Renal cortical epithelial cell (primary cell): ENCODE results near the gene SMG9. TPM values are rescaled to one million over a fixed set of nuclear protein-coding genes. Genes with fewer than 3 reads are reported as not detected.
"Not testable (repeated sequence)": the region's sequence is repeated elsewhere in the genome, so short reads cannot be mapped to it uniquely, and the experiment has no call there.

ENCODE experiments used
- DNase-seq: peaks from one replicate; pipeline ENCODE4 v3.0.0-alpha.2; 2011; ENCODE audit warnings: low read depth
- total RNA-seq: library from RNA; depleted of rRNA; stranded (reverse); fragments of >200 nt; gene quantifications from 2 replicates; pipeline ENCODE4 v1.2.3, GENCODE V29; 2014

Gene SMG9
- total RNA-seq, 1 donor from 2014 or later = 9.9 TPM

GRCh38 chr19:43692877-43693276 is 61.9 kb downstream of the SMG9 start:
- DNase-seq = no peak

- DNase-seq = no peak
These were observed 62.4 kb downstream of the SMG9 start for GRCh38 chr19:43692385-43692784.

- no peak for DNase-seq
These were observed 63.0 kb downstream of the SMG9 start for GRCh38 chr19:43691755-43692154.

- no peak for DNase-seq
These were observed 63.9 kb downstream of the SMG9 start for GRCh38 chr19:43690890-43691289.

GRCh38 chr19:43690444-43690843 is 64.3 kb downstream of the SMG9 start:
- no peak for DNase-seq

GRCh38 chr19:43688059-43688701 is 66.6 kb downstream of the SMG9 start:
- no peak for DNase-seq

- DNase-seq = no peak
These were observed 67.1 kb downstream of the SMG9 start for GRCh38 chr19:43687660-43687997.

GRCh38 chr19:43684326-43684725 is 70.4 kb downstream of the SMG9 start:
- DNase-seq = no peak

- DNase-seq = no peak
These were observed 70.9 kb downstream of the SMG9 start for GRCh38 chr19:43683905-43684304.

GRCh38 chr19:43682824-43683661 is 71.7 kb downstream of the SMG9 start:
- DNase-seq = no peak

- DNase-seq = not testable (repeated sequence)
These were observed 72.5 kb downstream of the SMG9 start for GRCh38 chr19:43682269-43682668.

- no peak for DNase-seq
These were observed 72.9 kb downstream of the SMG9 start for GRCh38 chr19:43681821-43682220.

- no peak for DNase-seq
These were observed 76.1 kb downstream of the SMG9 start for GRCh38 chr19:43678512-43679261.

Other genes with a start within 250 kb of the SMG9 start
- gene ETHE1, start 227.8 kb downstream of the SMG9 start, total RNA-seq = 144 and 213 TPM in 2 replicates
- 0.25 TPM in 1 of 2 replicates, not detected in the other for gene ZNF575, start 221.8 kb downstream of the SMG9 start, total RNA-seq
- 15.6 and 16.7 TPM in 2 replicates for gene XRCC1, start 179.4 kb downstream of the SMG9 start, total RNA-seq
- 0.52 and 2.2 TPM in 2 replicates for gene PINLYP, start 179.2 kb downstream of the SMG9 start, total RNA-seq
- 41.7 and 64.6 TPM in 2 replicates for gene IRGQ, start 158.8 kb downstream of the SMG9 start, total RNA-seq
- 10.1 and 12.3 TPM in 2 replicates for gene ZNF576, start 158.4 kb downstream of the SMG9 start, total RNA-seq
- 0.05 TPM in 1 of 2 replicates, not detected in the other for gene SRRM5, start 142.9 kb downstream of the SMG9 start, total RNA-seq
- 30.1 and 34.6 TPM in 2 replicates for gene ZNF428, start 135.3 kb downstream of the SMG9 start, total RNA-seq
- gene CADM4, start 115.1 kb downstream of the SMG9 start, total RNA-seq = 6.6 and 36.4 TPM in 2 replicates
- 21.0 and 180 TPM in 2 replicates for gene PLAUR, start 84.8 kb downstream of the SMG9 start, total RNA-seq
- not detected in 2 replicates for gene IRGC, start 38.9 kb downstream of the SMG9 start, total RNA-seq
- gene KCNN4, start 26.0 kb upstream of the SMG9 start, total RNA-seq = 0.85 and 8.5 TPM in 2 replicates
- 0.35 TPM in 2 replicates for gene LYPD5, start 47.5 kb upstream of the SMG9 start, total RNA-seq
- 5.4 and 20.7 TPM in 2 replicates for gene ZNF283, start 72.4 kb upstream of the SMG9 start, total RNA-seq
- gene ZNF404, start 129.0 kb upstream of the SMG9 start, total RNA-seq = 2.6 and 6.0 TPM in 2 replicates
- 12.3 and 24.2 TPM in 2 replicates for gene ZNF45, start 180.3 kb upstream of the SMG9 start, total RNA-seq
- gene ZNF221, start 196.3 kb upstream of the SMG9 start, total RNA-seq = 4.0 and 13.7 TPM in 2 replicates
- gene ZNF155, start 229.2 kb upstream of the SMG9 start, total RNA-seq = 7.6 and 11.9 TPM in 2 replicates
- 3.3 and 5.0 TPM in 2 replicates for gene ZNF230, start 248.0 kb upstream of the SMG9 start, total RNA-seq